CD8-positive, alpha-beta memory T cell (primary cell): ENCODE measurements around the gene UBASH3B. TPM values are rescaled to one million over a fixed set of nuclear protein-coding genes. Genes with fewer than 3 reads are reported as not detected.
A peak's percentile ranks its signal among the peaks of the same experiment; 100 is the strongest.

ENCODE experiments used
- CTCF ChIA-PET: fragments of 350-600 bp; sonication (Branson Sonifier 250); formaldehyde crosslinking; loops from one replicate; lab custom pipeline; 2021; ENCODE audit warnings: antibody characterized with exemption; lab: Charles Lee
- POLR2A ChIA-PET: fragments of 350-600 bp; sonication (Branson Sonifier 250); formaldehyde crosslinking; loops from one replicate; lab custom pipeline; 2021; ENCODE audit warnings: antibody characterized with exemption; lab: Charles Lee
- DNase-seq, 5 donors: peaks; one replicate each; pipeline versions ENCODE4 v3.0.0 to v3.0.0-alpha.2; 2020 to 2022; ENCODE audit warnings: mixed read lengths in 1 of 5
- H3K27ac ChIP-seq: one replicate; pipeline ENCODE4 v1.7.0; 2013; ENCODE audit warnings: low read depth, mild to moderate bottlenecking, low read length, moderate library complexity
- H3K27me3 ChIP-seq: 2 replicates; pipeline ENCODE4 v1.7.0; 2013; ENCODE audit warnings: low read length, mild to moderate bottlenecking; ENCODE audit not compliant: insufficient read depth, poor library complexity, severe bottlenecking
- H3K36me3 ChIP-seq: 2 replicates; pipeline ENCODE4 v1.7.0; 2013; ENCODE audit warnings: mild to moderate bottlenecking, low read length, moderate library complexity; ENCODE audit not compliant: insufficient read depth
- H3K4me1 ChIP-seq: 2 replicates; pipeline ENCODE4 v1.7.0; 2013; ENCODE audit warnings: mild to moderate bottlenecking, low read length, moderate library complexity; ENCODE audit not compliant: insufficient read depth
- H3K4me3 ChIP-seq: 2 replicates; pipeline ENCODE4 v1.7.0; 2013; ENCODE audit warnings: mild to moderate bottlenecking, low read length
- H3K9me3 ChIP-seq: 2 replicates; pipeline ENCODE4 v1.7.0; 2013; ENCODE audit warnings: mild to moderate bottlenecking, low read length
- H3K27ac Mint-ChIP-seq, 8 donors: one replicate each; pipeline ENCODE4 v1.8.0; 2020 to 2021; ENCODE audit warnings: mixed read lengths in 8 of 8, mild to moderate bottlenecking in 6 of 8, inconsistent platforms in 3 of 8, moderate library complexity in 3 of 8
- H3K27me3 Mint-ChIP-seq, 2 donors: one replicate each; pipeline ENCODE4 v1.8.0; 2020 to 2021; ENCODE audit warnings: mixed read lengths in 2 of 2, mild to moderate bottlenecking in 1 of 2, moderate library complexity in 1 of 2
- H3K36me3 Mint-ChIP-seq, 3 donors: one replicate each; pipeline ENCODE4 v1.8.0; 2020 to 2021; ENCODE audit warnings: mixed read lengths in 3 of 3, inconsistent platforms in 1 of 3, mild to moderate bottlenecking in 1 of 3
- H3K4me1 Mint-ChIP-seq, 3 donors: one replicate each; pipeline ENCODE4 v1.8.0; 2020 to 2021; ENCODE audit warnings: mixed read lengths in 3 of 3, inconsistent platforms in 1 of 3, mild to moderate bottlenecking in 1 of 3
- H3K4me3 Mint-ChIP-seq, 7 donors: one replicate each; pipeline ENCODE4 v1.8.0; 2020 to 2021; ENCODE audit warnings: mixed read lengths in 7 of 7, mild to moderate bottlenecking in 6 of 7, moderate library complexity in 4 of 7, inconsistent platforms in 2 of 7
- H3K9me3 Mint-ChIP-seq, 5 donors: one replicate each; pipeline ENCODE4 v1.8.0; 2020 to 2022; ENCODE audit warnings: mixed read lengths in 5 of 5, mild to moderate bottlenecking in 3 of 5, moderate library complexity in 2 of 5, inconsistent platforms in 1 of 5
- polyA plus RNA-seq: library from polyadenylated mRNA; unstranded; fragments of 300-500 nt; fragmentation: Illumina TruSeq; gene quantifications from one replicate; pipeline ENCODE4 v1.2.3, GENCODE V29; 2021
- total RNA-seq, 2 experiments: library from RNA; stranded (reverse); gene quantifications; one replicate each; pipeline ENCODE4 v1.2.3, GENCODE V29; 2021

The UBASH3B gene
- total and polyA plus RNA-seq, 3 experiments from 2014 or later: 12.0 to 36.4 (median 34.6) TPM

GRCh38 chr11:122700666-122701065 lies 45.1 kb downstream of the UBASH3B start:
- ChIA-PET CTCF (interaction anchor here (1.0 to 2.5 kb wide), 3 partner anchors 23 to 55 kb away, joined by 3 to 15 read pairs (median 4); no protein-coding TSS in a partner anchor), POLR2A (interaction anchor here (0.6 kb wide), 1 partner anchor 756 kb away, joined by 3 read pairs; no protein-coding TSS in a partner anchor)
- Mint-ChIP-seq H3K4me3 (no peak overlapping the region), H3K9me3 (no peaks in the 10 kb centered on the region), H3K27ac (peak overlapping the region; percentile 32 to 92 (median 72)), H3K27me3 (no peaks in the 10 kb centered on the region), H3K36me3 (peaks cover 7 to 12% (median 8%) of the 10 kb centered on the region in 3 donors), H3K4me1 (peaks cover 64 to 82% (median 74%) of the 10 kb centered on the region in 3 donors)
- H3K4me1 ChIP-seq: peaks cover 42% of the 10 kb centered on the region
- no peaks in the 10 kb centered on the region for H3K9me3 ChIP-seq
- H3K27ac ChIP-seq: no peak overlapping the region
- no peak overlapping the region for H3K4me3 ChIP-seq
- no peaks in the 10 kb centered on the region for H3K36me3 ChIP-seq
- no peaks in the 10 kb centered on the region for H3K27me3 ChIP-seq
- no peak for DNase-seq

- Mint-ChIP-seq H3K27me3 (no peaks in the 10 kb centered on the region), H3K4me3 (peak overlapping the region in 1 of 7 donors; percentile 26), H3K36me3 (peaks cover 7 to 12% (median 8%) of the 10 kb centered on the region in 3 donors), H3K27ac (peak overlapping the region in 6 of 8 donors; percentile 34 to 92 (median 76)), H3K4me1 (peaks cover 61 to 79% (median 69%) of the 10 kb centered on the region in 3 donors), H3K9me3 (no peaks in the 10 kb centered on the region)
- Histone ChIP-seq H3K4me3 (no peak overlapping the region), H3K4me1 (peaks cover 40% of the 10 kb centered on the region), H3K36me3 (no peaks in the 10 kb centered on the region), H3K27ac (no peak overlapping the region), H3K9me3 (no peaks in the 10 kb centered on the region), H3K27me3 (no peaks in the 10 kb centered on the region)
- ChIA-PET POLR2A (no interaction called here), CTCF (interaction anchor here (1.9 kb wide), 1 partner anchor 23 kb away, joined by 4 read pairs; no protein-coding TSS in a partner anchor)
- DNase-seq: no peak
Observed at GRCh38 chr11:122701143-122701542, 45.6 kb downstream of the UBASH3B start.

GRCh38 chr11:122703541-122704272 lies 48.2 kb downstream of the UBASH3B start:
- Mint-ChIP-seq H3K9me3 (no peaks in the 10 kb centered on the region), H3K27ac (peak overlapping the region in 5 of 8 donors; percentile 44 to 90 (median 64)), H3K4me1 (peaks cover 44 to 60% (median 52%) of the 10 kb centered on the region in 3 donors), H3K27me3 (no peaks in the 10 kb centered on the region), H3K4me3 (peak overlapping the region in 3 of 7 donors; percentile 1 to 77 (median 75)), H3K36me3 (peaks cover 7 to 12% (median 8%) of the 10 kb centered on the region in 3 donors)
- Histone ChIP-seq H3K4me1 (peaks cover 14% of the 10 kb centered on the region), H3K36me3 (no peaks in the 10 kb centered on the region), H3K9me3 (no peaks in the 10 kb centered on the region), H3K27me3 (no peaks in the 10 kb centered on the region), H3K4me3 (no peak overlapping the region), H3K27ac (no peak overlapping the region)
- ChIA-PET CTCF (no interaction called here), POLR2A (no interaction called here)
- no peak for DNase-seq

- Mint-ChIP-seq H3K9me3 (no peaks in the 10 kb centered on the region), H3K27ac (peak overlapping the region in 3 of 8 donors; percentile 46 to 79 (median 56)), H3K27me3 (no peaks in the 10 kb centered on the region), H3K4me1 (peaks cover 36 to 60% (median 49%) of the 10 kb centered on the region in 3 donors), H3K4me3 (no peak overlapping the region), H3K36me3 (peaks cover 7 to 12% (median 8%) of the 10 kb centered on the region in 3 donors)
- ChIA-PET CTCF (no interaction called here), POLR2A (no interaction called here)
- Histone ChIP-seq H3K9me3 (no peaks in the 10 kb centered on the region), H3K4me1 (no peaks in the 10 kb centered on the region), H3K27me3 (no peaks in the 10 kb centered on the region), H3K27ac (no peak overlapping the region), H3K4me3 (no peak overlapping the region), H3K36me3 (no peaks in the 10 kb centered on the region)
- no peak for DNase-seq
Observed at GRCh38 chr11:122705396-122705795, 49.9 kb downstream of the UBASH3B start.

GRCh38 chr11:122706291-122707088 lies 51.0 kb downstream of the UBASH3B start:
- H3K27ac Mint-ChIP-seq: peak overlapping the region in 1 of 8 donors; percentile 19
- Histone ChIP-seq H3K4me1 (no peaks in the 10 kb centered on the region), H3K36me3 (no peaks in the 10 kb centered on the region), H3K9me3 (no peaks in the 10 kb centered on the region), H3K27ac (no peak overlapping the region), H3K4me3 (no peak overlapping the region), H3K27me3 (no peaks in the 10 kb centered on the region)
- H3K4me3 Mint-ChIP-seq: no peak overlapping the region
- CTCF ChIA-PET: no interaction called here
- DNase-seq: no peak
- peaks cover 7 to 12% (median 7%) of the 10 kb centered on the region in 3 donors for H3K36me3 Mint-ChIP-seq
- no peaks in the 10 kb centered on the region for H3K27me3 Mint-ChIP-seq
- H3K4me1 Mint-ChIP-seq: peaks cover 29 to 49% (median 38%) of the 10 kb centered on the region in 3 donors
- POLR2A ChIA-PET: interaction anchor here (0.6 kb wide), 1 partner anchor 40 kb away, joined by 15 read pairs; no protein-coding TSS in a partner anchor
- H3K9me3 Mint-ChIP-seq: no peaks in the 10 kb centered on the region

- H3K4me3 Mint-ChIP-seq: no peak overlapping the region
- H3K9me3 Mint-ChIP-seq: no peaks in the 10 kb centered on the region
- Histone ChIP-seq H3K27ac (no peak overlapping the region), H3K4me3 (no peak overlapping the region), H3K27me3 (no peaks in the 10 kb centered on the region), H3K9me3 (no peaks in the 10 kb centered on the region), H3K4me1 (no peaks in the 10 kb centered on the region), H3K36me3 (no peaks in the 10 kb centered on the region)
- ChIA-PET POLR2A (interaction anchor here (0.6 kb wide), 1 partner anchor 41 kb away, joined by 15 read pairs; no protein-coding TSS in a partner anchor), CTCF (interaction anchor here (1.1 kb wide), 1 partner anchor 9 kb away, joined by 3 read pairs; no protein-coding TSS in a partner anchor)
- peaks cover 25 to 49% (median 35%) of the 10 kb centered on the region in 3 donors for H3K4me1 Mint-ChIP-seq
- DNase-seq: no peak
- H3K27ac Mint-ChIP-seq: peak overlapping the region in 2 of 8 donors; percentile 39 to 40
- no peaks in the 10 kb centered on the region for H3K27me3 Mint-ChIP-seq
- peaks cover 4 to 10% (median 7%) of the 10 kb centered on the region in 3 donors for H3K36me3 Mint-ChIP-seq
Observed at GRCh38 chr11:122707111-122707510, 51.6 kb downstream of the UBASH3B start.

- Histone ChIP-seq H3K4me3 (no peak overlapping the region), H3K36me3 (no peaks in the 10 kb centered on the region), H3K9me3 (no peaks in the 10 kb centered on the region), H3K27me3 (no peaks in the 10 kb centered on the region), H3K4me1 (no peaks in the 10 kb centered on the region), H3K27ac (no peak overlapping the region)
- peaks cover 27 to 51% (median 33%) of the 10 kb centered on the region in 3 donors for H3K4me1 Mint-ChIP-seq
- no peak for DNase-seq
- H3K9me3 Mint-ChIP-seq: no peaks in the 10 kb centered on the region
- ChIA-PET POLR2A (no interaction called here), CTCF (interaction anchor here (1.1 kb wide), 1 partner anchor 9 kb away, joined by 3 read pairs; no protein-coding TSS in a partner anchor)
- no peak overlapping the region for H3K4me3 Mint-ChIP-seq
- H3K27me3 Mint-ChIP-seq: no peaks in the 10 kb centered on the region
- peaks cover 2 to 9% (median 7%) of the 10 kb centered on the region in 3 donors for H3K36me3 Mint-ChIP-seq
- H3K27ac Mint-ChIP-seq: no peak overlapping the region
Observed at GRCh38 chr11:122707901-122708300, 52.4 kb downstream of the UBASH3B start.
